Measurements from ENCODE around the gene TNS1.

Gene TNS1

GRCh38 chr2:217927601-217928323 lies 75.0 kb downstream of the TNS1 start:
- no peaks in the 10 kb centered on the region for H3K36me3 ChIP-seq (replicated peaks)
- no peak overlapping the region for H3K4me3 ChIP-seq
- in situ Hi-C loops (cut with MboI; ENCODE audit: low sequenced_read_pairs), result no loop called here
- H3K4me1 ChIP-seq, result no peaks in the 10 kb centered on the region
- no peak for DNase-seq (ENCODE audit: low spot score in 2 of 2)
- no peaks in the 10 kb centered on the region for H3K9me3 ChIP-seq
- no peaks in the 10 kb centered on the region for H3K27me3 ChIP-seq (ENCODE audit: low read depth)

- Histone ChIP-seq H3K4me3 (no peak overlapping the region), H3K27me3 (ENCODE audit: low read depth) (no peaks in the 10 kb centered on the region; the same call in 1 of the 2 replicates), H3K4me1 (no peaks in the 10 kb centered on the region), H3K36me3 (replicated peaks) (no peaks in the 10 kb centered on the region), H3K9me3 (no peaks in the 10 kb centered on the region)
- DNase-seq (ENCODE audit: low spot score in 2 of 2), result no peak
- in situ Hi-C loops (cut with MboI; ENCODE audit: low sequenced_read_pairs), result no loop called here
Observed at GRCh38 chr2:217926801-217927200, 76.0 kb downstream of the TNS1 start.

- in situ Hi-C loops (cut with MboI; ENCODE audit: low sequenced_read_pairs), result no loop called here
- H3K27me3 ChIP-seq (ENCODE audit: low read depth), result no peaks in the 10 kb centered on the region; the same call in 1 of the 2 replicates
- H3K4me1 ChIP-seq, result no peaks in the 10 kb centered on the region
Observed at GRCh38 chr2:217924346-217924901, 78.4 kb downstream of the TNS1 start.

GRCh38 chr2:217923007-217923686 lies 79.6 kb downstream of the TNS1 start:
- in situ Hi-C loops (cut with MboI; ENCODE audit: low sequenced_read_pairs), result no loop called here
- no peak overlapping the region for H3K4me3 ChIP-seq
- H3K4me1 ChIP-seq, result no peaks in the 10 kb centered on the region
- no peaks in the 10 kb centered on the region for H3K36me3 ChIP-seq (replicated peaks)
- DNase-seq (ENCODE audit: low spot score in 2 of 2), result no peak
- H3K9me3 ChIP-seq, result no peaks in the 10 kb centered on the region
- no peaks in the 10 kb centered on the region; the same call in 1 of the 2 replicates for H3K27me3 ChIP-seq (ENCODE audit: low read depth)

More at GRCh38 chr2:217924346-217924901, 78.4 kb downstream of the TNS1 start:
- H3K9me3 ChIP-seq, result no peaks in the 10 kb centered on the region
- no peaks in the 10 kb centered on the region for H3K36me3 ChIP-seq (replicated peaks)
- no peak for DNase-seq (ENCODE audit: low spot score in 2 of 2)
- H3K4me3 ChIP-seq, result no peak overlapping the region

GRCh38 chr2:217922101-217923006 lies 80.4 kb downstream of the TNS1 start:
- no peak for DNase-seq (ENCODE audit: low spot score in 2 of 2)
- no peak overlapping the region for H3K4me3 ChIP-seq
- no peaks in the 10 kb centered on the region for H3K4me1 ChIP-seq
- no peaks in the 10 kb centered on the region for H3K9me3 ChIP-seq
- in situ Hi-C loops (cut with MboI; ENCODE audit: low sequenced_read_pairs), result no loop called here
- no peaks in the 10 kb centered on the region; the same call in 1 of the 2 replicates for H3K27me3 ChIP-seq (ENCODE audit: low read depth)
- H3K36me3 ChIP-seq (replicated peaks), result no peaks in the 10 kb centered on the region

- Histone ChIP-seq H3K36me3 (replicated peaks) (no peaks in the 10 kb centered on the region), H3K9me3 (no peaks in the 10 kb centered on the region), H3K4me1 (no peaks in the 10 kb centered on the region), H3K27me3 (ENCODE audit: low read depth) (no peaks in the 10 kb centered on the region; the same call in 1 of the 2 replicates), H3K4me3 (no peak overlapping the region)
- in situ Hi-C loops (cut with MboI; ENCODE audit: low sequenced_read_pairs), result no loop called here
- DNase-seq (ENCODE audit: low spot score in 2 of 2), result no peak
Observed at GRCh38 chr2:217920879-217921603, 81.8 kb downstream of the TNS1 start.

- no peaks in the 10 kb centered on the region for H3K9me3 ChIP-seq
- H3K36me3 ChIP-seq (replicated peaks), result no peaks in the 10 kb centered on the region
- DNase-seq (ENCODE audit: low spot score in 2 of 2), result no peak
- H3K4me1 ChIP-seq, result no peaks in the 10 kb centered on the region
- H3K27me3 ChIP-seq (ENCODE audit: low read depth), result no peaks in the 10 kb centered on the region; the same call in 1 of the 2 replicates
- no peak overlapping the region for H3K4me3 ChIP-seq
- in situ Hi-C loops (cut with MboI; ENCODE audit: low sequenced_read_pairs), result no loop called here
Observed at GRCh38 chr2:217919781-217920351, 82.9 kb downstream of the TNS1 start.

- H3K4me1 ChIP-seq, result no peaks in the 10 kb centered on the region
- H3K27me3 ChIP-seq (ENCODE audit: low read depth), result no peaks in the 10 kb centered on the region; the same call in 1 of the 2 replicates
- H3K4me3 ChIP-seq, result no peak overlapping the region
- in situ Hi-C loops (cut with MboI; ENCODE audit: low sequenced_read_pairs), result no loop called here
- H3K36me3 ChIP-seq (replicated peaks), result no peaks in the 10 kb centered on the region
- no peaks in the 10 kb centered on the region for H3K9me3 ChIP-seq
- no peak for DNase-seq (ENCODE audit: low spot score in 2 of 2)
Observed at GRCh38 chr2:217919204-217919603, 83.6 kb downstream of the TNS1 start.

GRCh38 chr2:217918308-217919024 lies 84.3 kb downstream of the TNS1 start:
- H3K4me3 ChIP-seq, result no peak overlapping the region
- no peaks in the 10 kb centered on the region for H3K9me3 ChIP-seq
- in situ Hi-C loops (cut with MboI; ENCODE audit: low sequenced_read_pairs), result no loop called here
- H3K27me3 ChIP-seq (ENCODE audit: low read depth), result no peaks in the 10 kb centered on the region; the same call in 1 of the 2 replicates
- no peaks in the 10 kb centered on the region for H3K36me3 ChIP-seq (replicated peaks)
- no peak for DNase-seq (ENCODE audit: low spot score in 2 of 2)
- no peaks in the 10 kb centered on the region for H3K4me1 ChIP-seq

- in situ Hi-C loops (cut with MboI; ENCODE audit: low sequenced_read_pairs), result no loop called here
- DNase-seq (ENCODE audit: low spot score in 2 of 2), result no peak
- H3K27me3 ChIP-seq (ENCODE audit: low read depth), result no peaks in the 10 kb centered on the region; the same call in 1 of the 2 replicates
- no peaks in the 10 kb centered on the region for H3K9me3 ChIP-seq
- no peaks in the 10 kb centered on the region for H3K36me3 ChIP-seq (replicated peaks)
- H3K4me1 ChIP-seq, result no peaks in the 10 kb centered on the region
- no peak overlapping the region for H3K4me3 ChIP-seq
Observed at GRCh38 chr2:217916504-217917254, 86.1 kb downstream of the TNS1 start.

- H3K4me3 ChIP-seq, result no peak overlapping the region
- no peaks in the 10 kb centered on the region for H3K36me3 ChIP-seq (replicated peaks)
- H3K27me3 ChIP-seq (ENCODE audit: low read depth), result no peaks in the 10 kb centered on the region
- in situ Hi-C loops (cut with MboI; ENCODE audit: low sequenced_read_pairs), result no loop called here
- no peak for DNase-seq (ENCODE audit: low spot score in 2 of 2)
- H3K4me1 ChIP-seq, result no peaks in the 10 kb centered on the region
- no peaks in the 10 kb centered on the region for H3K9me3 ChIP-seq
Observed at GRCh38 chr2:217915706-217916105, 87.1 kb downstream of the TNS1 start.

- H3K9me3 ChIP-seq, result no peaks in the 10 kb centered on the region
- no peaks in the 10 kb centered on the region for H3K4me1 ChIP-seq
- no peaks in the 10 kb centered on the region for H3K27me3 ChIP-seq (ENCODE audit: low read depth)
- DNase-seq (ENCODE audit: low spot score in 2 of 2), result no peak
- in situ Hi-C loops (cut with MboI; ENCODE audit: low sequenced_read_pairs), result no loop called here
- no peak overlapping the region for H3K4me3 ChIP-seq
- no peaks in the 10 kb centered on the region for H3K36me3 ChIP-seq (replicated peaks)
Observed at GRCh38 chr2:217914878-217915277, 87.9 kb downstream of the TNS1 start.
